Right ventricle myocardium superior (tissue), 1 donor: ENCODE results near the gene WDR59. TPM values are rescaled to one million over a fixed set of nuclear protein-coding genes. Genes with fewer than 3 reads are reported as not detected.
"Not testable (repeated sequence)": the region's sequence is repeated elsewhere in the genome, so short reads cannot be mapped to it uniquely, and the experiment has no call there.

Experiments used
- ATAC-seq: fragments of 200-7000 bp; cut with Tn5 transposase; one replicate; pipeline ENCODE4 v1.9.1; 2020; ENCODE audit warnings: mild to moderate bottlenecking; ENCODE audit not compliant: poor library complexity
- DNase-seq: peaks from one replicate; pipeline ENCODE4 v3.0.0-alpha.2; 2020
- intact Hi-C: fragments of 100-400 bp; cut with DNase I; formaldehyde crosslinking; loops from one replicate; pipeline ENCODE4 v1.11.2; 2022
- total RNA-seq: library from RNA; stranded (reverse); fragmentation: NEBNext Ultra II Directional; extraction: Animal tissue kit (Norgen Biotek cat#: 25700); gene quantifications from one replicate; pipeline ENCODE4 v1.2.1, GENCODE V29; 2021
- donor health status: DM: no; HTN: yes; CAD: no; lungs with severe emphysema.

The WDR59 gene
- total RNA-seq, 1 donor from 2014 or later, result 55.1 TPM

DNA sequence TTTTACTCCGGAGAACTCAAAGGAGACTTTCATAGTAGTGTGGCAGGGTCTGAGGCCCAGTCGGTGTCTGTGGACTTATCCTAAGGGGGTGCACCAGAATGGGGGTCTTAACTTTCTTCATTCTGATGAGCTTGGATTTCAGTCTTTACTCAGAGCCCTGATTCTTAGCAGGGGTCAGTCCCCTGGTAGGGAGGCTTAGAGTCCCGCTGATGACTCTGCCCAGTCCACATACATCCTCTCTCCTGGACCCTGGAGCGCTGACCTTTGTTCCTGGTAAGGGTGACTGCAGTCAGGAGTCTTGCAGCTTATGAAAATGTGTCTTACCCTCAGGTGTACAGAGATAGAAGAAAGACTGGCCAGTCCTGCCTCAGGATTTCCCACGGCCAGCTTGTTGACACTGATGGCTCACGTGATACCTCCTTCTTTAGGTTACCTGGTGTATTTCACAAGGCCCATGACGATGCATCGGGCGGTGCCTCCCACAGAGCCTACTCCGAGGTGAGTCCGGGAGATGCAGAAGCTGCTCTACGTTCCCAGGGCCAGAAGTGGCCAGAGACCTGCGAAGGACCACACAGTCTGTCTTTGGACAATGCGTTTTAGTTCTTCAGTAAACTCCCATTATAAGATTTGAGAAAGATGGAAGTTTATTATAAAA lies 141.4 kb downstream of the WDR59 start:
- ATAC-seq, DNase-seq, intact Hi-C loops: not testable (repeated sequence)

DNA sequence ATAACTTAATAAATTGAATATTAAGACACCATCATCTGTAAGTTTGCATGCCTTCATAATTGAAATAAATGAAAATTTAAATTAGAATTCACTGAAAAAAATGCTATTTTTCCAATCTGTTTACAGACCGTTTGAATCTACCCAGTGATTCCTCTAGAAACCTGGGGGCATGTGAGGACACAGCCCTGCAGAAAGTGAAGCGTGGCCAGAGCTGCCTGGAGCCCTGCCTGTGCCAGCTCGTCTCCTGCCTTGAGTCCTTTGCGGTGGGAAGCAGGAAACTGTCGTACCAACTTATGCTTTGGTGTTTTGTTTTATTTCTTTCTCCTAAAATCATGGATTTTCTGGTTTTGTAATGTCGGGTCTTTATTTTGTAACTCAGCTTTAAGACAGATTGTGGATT lies 142.5 kb downstream of the WDR59 start:
- DNase-seq (no peak), ATAC-seq (peak; percentile 78)
- intact Hi-C loops, result no loop called here

DNA sequence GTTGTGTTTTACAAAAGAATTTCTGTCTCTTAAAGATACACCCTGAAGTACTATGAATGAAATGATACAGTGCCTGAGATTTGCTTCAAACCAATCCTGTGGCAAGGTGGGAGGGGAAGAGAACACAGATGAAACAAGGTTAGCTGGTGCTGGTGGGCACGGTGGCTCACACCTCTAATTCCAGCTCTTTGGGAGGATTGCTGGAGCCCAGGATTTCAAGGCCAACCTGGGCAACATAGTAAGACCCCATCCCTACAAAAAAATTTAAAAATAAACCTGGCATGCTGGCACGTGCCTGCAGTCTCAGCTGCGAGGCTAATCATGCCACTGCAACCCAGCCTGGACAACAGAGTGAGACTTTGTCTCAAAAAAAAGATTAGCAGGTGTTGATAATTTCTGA lies 143.0 kb downstream of the WDR59 start:
- ATAC-seq, result no peak
- intact Hi-C loops, result no loop called here
- no peak for DNase-seq

DNA sequence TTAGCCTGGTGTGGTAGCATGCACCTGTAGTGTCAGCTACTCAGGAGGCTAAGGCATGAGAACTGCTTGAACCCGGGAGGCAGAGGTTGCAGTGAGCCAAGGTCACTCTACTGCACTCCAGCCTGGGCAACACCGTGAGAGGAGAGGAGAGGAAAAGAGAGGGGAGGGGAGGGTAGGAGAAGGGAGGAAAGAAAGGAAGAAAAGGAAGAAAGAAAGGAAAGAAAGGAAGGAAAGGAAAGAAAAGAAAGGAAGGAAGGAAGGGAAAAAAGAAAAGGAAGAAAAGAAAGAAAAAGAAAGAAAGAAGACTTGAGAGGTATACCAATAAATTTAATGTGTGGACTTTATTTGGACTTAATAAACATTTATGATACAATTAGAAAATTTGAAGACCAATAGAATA lies 143.5 kb downstream of the WDR59 start:
- DNase-seq, result no peak
- intact Hi-C loops, result no loop called here
- ATAC-seq, result no peak

DNA sequence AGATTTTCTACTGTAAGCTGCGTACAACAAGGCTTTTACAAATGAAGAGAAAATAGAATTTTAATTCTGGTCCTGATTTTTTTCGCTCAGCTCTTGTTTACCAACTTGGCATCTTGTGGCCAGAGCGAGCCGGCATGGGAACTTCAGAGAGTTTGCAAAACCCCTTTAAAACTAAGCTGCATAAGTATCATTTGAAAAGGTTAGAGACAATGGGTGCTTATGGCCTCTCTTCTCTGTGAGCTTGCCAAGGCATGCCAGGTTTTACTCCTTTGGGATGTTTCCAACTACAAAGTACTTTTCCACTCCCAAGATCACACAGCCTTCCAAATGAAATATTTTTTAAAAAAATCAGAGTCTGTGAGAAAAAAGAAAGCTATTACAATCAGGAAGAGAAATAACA lies 147.9 kb downstream of the WDR59 start:
- DNase-seq, result no peak
- intact Hi-C loops, result no loop called here
- ATAC-seq, result no peak

DNA sequence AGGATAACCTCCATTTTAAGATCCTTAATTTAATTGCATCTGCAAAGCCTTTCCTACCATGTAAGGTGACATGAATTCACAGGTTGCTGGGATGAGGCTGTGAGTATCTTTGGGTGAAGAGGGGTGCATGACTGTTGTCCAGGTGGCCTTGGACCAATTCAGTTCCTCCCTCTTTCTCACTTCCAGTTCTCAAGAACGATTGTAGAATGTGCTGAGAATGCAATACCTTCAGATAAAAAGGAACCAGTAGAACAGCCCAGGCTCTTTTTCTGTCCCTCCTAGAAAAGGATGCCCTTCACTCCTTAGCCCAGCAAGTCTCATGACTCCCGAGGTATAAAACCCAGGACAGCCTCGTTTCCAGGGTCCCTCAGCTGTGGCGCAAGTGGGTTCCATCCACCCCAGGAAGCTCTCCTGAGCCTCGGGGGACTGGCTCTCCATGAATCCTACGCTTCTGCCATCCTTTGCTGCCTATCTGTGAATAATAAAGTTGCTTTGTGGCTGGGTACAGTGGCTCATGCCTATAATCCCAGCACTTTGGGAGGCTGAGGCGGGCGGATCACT lies 148.7 kb downstream of the WDR59 start:
- no peak for DNase-seq
- intact Hi-C loops, result no loop called here
- ATAC-seq, result no peak

DNA sequence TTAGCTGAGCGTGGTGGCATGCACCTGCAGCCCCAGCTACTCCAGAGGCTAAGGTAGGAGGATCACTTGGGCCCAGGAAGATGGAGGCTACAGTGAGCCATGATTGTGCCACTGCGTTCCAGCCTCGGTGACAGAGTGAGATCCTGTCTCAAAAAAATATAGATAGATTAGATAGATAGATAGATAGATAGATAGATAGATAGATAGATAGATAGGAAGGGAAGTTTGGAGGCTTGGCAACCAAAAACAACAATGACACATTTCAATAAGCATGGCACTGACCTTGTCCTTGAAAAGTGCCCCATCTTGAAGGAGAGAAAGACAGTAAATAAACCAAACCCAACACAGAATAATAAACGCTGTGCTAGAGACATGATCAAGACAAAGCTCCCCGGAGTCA lies 152.7 kb downstream of the WDR59 start:
- intact Hi-C loops, result no loop called here
- no peak for DNase-seq
- no peak for ATAC-seq

DNA sequence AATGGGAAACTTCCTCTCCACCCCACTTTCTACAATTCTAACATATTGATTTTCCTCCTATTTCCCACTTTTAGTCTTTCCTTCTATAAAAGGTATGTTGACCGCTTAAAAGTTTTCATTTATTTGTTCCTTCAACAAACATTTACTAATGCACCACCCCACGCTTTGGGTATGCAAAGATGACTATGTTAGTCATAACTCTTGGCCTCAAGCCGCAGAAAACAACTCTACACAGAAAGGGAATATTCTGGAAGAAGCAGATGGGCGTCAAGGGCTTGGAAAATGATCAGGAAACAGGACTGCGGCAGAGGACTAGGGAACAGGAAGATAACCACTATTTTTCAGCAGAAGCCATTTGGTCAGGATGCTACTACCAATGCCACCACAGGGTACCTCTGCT lies 153.5 kb downstream of the WDR59 start:
- DNase-seq, result no peak
- ATAC-seq, result no peak
- intact Hi-C loops, result no loop called here

DNA sequence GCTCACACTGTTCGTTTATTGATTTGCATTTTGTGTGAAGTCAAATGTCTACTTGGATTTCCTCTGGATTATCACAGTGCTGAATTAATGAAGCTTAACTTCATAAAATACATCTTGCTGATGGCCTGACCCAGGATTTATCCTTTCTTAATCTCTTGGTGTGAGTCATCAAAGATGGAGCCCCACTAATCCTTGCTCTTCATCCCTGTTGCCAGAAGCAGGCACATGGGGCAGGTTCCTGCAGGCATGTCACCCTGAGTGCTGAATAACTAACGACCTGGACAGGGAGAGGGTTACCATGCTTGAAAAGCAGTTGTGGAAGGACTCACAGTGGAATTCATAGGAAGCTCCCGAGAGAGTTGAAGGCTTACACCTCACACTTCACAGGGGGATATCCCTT lies 154.3 kb downstream of the WDR59 start:
- intact Hi-C loops, result no loop called here
- DNase-seq, result no peak
- ATAC-seq, result no peak

DNA sequence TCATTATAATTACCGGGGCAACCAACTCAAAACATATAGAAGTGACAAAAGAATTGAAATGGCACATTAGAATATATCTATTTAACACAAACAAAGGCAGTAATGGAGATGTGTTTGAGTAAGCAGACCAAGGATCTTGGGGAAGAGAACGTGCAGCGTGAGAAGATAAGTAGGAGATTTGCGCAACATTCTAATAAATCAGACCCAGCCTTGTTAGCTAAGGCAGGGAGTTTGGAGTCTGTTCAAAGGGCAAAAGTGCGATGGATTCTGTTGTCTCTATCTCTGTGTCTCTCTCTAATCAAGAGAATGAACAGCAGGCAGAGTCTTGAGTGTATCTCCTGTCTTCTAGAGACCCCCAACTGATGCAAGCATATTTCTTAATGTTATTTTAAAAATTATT lies 155.3 kb downstream of the WDR59 start:
- intact Hi-C loops, result no loop called here
- DNase-seq, result no peak

DNA sequence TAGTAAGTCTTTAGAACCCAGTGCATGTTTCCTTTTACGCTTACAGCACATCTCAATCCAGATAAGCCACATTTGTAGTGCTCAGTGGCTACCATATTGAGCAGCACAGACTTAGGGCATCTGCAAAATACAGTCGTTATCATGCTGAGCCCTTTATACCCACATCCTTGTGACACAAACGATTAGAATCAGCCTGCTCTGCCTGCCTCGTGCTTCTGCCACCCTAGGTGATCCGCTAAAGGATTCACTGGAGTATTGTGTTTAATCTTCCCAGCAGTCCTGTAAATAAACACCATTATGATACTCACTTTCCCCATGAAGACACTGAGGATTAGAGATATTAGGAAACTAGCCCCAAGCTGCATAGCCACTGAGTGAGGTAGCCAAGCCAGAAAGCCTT lies 159.0 kb downstream of the WDR59 start:
- no peak for ATAC-seq
- intact Hi-C loops, result no loop called here
- no peak for DNase-seq

More for the DNA sequence above, 155.3 kb downstream of the WDR59 start:
- no peak for ATAC-seq

DNA sequence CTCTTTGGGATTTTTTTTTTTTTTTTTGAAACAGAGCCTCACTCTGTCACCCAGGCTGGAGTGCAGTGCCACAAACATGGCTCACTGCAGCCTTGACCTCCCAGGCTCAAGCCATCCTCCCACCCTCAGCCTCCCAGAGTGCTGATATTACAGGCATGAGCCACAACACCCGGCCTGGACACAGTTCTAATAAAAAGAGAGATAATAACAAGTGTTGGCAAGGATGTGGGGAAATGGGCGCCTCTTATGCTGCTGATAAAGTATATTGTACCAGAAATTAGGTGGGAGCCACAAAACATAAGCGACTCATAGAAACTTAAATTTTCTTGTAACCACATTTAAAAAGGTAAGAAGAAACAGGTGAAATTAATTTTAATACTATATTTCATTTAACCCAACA lies 159.9 kb downstream of the WDR59 start:
- ATAC-seq (no peak), DNase-seq (no peak)
- intact Hi-C loops, result no loop called here

Other genes with a start within 250 kb of the WDR59 start
- gene FA2H, start 210.3 kb downstream of the WDR59 start, total RNA-seq, result 0.16 TPM
- gene ZNRF1, start 13.9 kb upstream of the WDR59 start, total RNA-seq, result 22.0 TPM
- gene LDHD, start 131.7 kb upstream of the WDR59 start, total RNA-seq, result 84.7 TPM
- 7.2 TPM for gene ZFP1, start 163.4 kb upstream of the WDR59 start, total RNA-seq
- gene CTRB2, start 222.0 kb upstream of the WDR59 start, total RNA-seq, result not detected
- not detected for gene CTRB1, start 233.9 kb upstream of the WDR59 start, total RNA-seq